ENCODE measurements around the gene TMEM225B.
"Not testable (repeated sequence)": the region's sequence is repeated elsewhere in the genome, so short reads cannot be mapped to it uniquely, and the experiment has no call there.

Gene TMEM225B

DNA sequence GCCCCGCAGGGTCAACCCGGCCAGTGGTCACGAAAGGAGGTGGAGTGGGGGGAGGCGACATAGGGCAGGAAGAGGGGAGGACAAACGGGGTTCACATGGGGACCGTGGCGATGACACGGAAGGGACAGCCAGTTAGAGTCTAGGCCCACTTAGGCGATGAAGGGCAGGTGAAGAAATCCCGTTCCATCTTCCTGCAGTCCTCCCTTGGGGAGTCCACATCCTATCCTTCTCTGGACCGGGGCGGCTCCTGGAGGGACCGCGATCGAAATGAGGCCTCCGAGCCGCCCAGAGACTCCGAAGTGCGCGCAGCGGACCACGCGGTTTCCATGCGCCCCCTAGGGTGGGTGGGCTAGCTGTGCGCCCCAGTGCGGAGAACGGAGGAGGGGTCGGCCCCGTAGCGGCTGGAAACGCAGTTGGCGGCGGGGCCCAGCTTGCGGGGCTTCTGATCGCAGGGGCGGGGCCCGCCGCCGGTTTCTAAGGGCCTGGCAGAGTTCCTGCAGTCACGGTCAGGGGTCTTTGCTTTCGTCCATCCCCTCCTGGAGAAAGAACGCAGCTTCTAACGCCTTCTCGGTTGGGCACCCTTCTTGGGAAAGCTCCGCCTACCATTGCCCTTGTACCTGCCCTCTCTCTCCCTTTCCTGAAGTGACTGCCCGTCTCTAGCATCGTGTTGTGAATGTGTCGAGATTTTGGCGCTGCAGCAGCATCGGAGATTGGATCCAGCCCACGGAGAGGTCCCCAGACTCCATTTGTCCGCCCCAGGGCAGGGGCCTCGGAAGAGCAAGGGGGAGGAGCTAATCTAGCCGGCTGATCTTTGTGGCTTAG, 17.9 kb upstream of the TMEM225B start:
- peak; percentile 94 for DNase-seq

DNA sequence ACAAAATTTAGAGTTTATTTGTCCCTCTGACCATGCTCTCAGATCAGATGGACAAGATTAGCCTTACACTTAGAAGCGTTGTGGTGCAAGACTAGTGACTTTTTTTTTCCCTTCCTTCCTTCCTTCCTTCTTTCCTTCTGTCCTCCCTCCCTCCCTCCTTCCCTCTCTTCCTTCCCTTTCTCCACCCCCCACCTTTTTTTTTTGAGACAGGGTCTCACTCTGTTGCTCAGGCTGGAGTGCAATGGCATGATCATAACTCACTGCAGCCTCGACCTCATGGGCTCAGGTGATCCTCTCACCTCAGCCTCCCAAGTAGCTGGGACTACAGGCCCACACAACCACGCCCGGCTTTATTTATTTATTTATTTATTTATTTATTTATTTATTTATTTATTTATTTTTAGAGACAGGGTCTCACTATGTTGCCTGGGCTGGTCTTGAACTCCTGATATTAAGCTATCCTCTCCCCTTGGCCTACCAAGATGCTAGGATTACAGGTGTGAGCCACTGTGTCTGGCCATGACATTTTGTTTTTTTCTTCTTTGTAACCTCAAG, 17.2 kb upstream of the TMEM225B start:
- not testable (repeated sequence) for DNase-seq

DNA sequence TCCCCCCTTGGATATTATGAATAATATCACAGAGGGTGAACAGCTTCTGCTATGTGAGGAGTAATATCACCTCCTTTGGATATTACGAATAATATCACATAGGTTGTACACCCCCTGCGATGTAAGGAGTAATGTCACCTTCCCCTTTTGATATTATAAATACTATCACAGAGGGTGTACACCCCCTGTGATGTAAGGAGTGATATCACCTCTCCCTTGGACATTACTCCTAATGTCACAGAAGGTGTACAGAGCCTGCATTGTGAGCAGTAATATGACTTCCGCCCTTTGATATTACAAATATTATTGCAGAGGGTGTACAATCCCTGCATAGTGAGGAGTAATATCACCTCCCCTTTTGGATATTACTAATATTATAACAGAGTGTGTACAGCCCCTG, 9.2 kb upstream of the TMEM225B start:
- no peak for DNase-seq

DNA sequence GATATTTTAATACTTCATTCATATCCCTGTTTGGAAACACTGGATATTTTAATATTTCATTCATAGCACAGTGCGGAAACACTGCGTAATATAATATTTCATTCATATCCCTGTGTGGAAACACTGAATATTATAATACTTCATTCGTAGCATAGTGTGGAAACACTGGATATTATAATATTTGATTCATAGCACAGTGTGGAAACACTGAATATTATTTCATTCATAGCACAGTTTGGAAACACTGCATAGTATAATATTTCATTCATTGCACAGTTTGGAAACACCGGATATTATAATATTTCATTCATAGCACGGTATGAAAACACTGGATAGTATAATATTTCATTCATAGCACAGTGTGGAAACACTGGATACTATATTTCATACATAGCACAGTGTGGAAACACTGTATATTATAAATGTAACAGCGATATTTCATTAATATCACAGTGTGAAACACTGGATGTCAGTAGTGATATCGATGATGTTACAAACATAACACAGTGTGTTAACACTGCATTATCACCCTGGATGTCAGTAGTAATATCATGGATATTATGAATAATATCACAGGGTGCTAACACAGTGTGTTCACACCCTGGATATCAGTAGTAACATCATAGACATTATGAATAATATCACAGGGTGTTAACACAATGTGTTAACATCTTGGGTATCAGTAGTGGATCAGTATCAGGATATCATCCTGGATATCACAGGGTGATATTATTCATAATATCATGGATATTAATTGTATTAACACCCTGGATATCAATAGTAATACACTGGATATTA, 2.9 kb upstream of the TMEM225B start:
- no peak for DNase-seq

- no peak for DNase-seq
Measured at GRCh38 chr7:99596408-99596955, 1.6 kb upstream of the TMEM225B start.

GRCh38 chr7:99599836-99600235, 1.8 kb downstream of the TMEM225B start:
- no peak for DNase-seq

DNA sequence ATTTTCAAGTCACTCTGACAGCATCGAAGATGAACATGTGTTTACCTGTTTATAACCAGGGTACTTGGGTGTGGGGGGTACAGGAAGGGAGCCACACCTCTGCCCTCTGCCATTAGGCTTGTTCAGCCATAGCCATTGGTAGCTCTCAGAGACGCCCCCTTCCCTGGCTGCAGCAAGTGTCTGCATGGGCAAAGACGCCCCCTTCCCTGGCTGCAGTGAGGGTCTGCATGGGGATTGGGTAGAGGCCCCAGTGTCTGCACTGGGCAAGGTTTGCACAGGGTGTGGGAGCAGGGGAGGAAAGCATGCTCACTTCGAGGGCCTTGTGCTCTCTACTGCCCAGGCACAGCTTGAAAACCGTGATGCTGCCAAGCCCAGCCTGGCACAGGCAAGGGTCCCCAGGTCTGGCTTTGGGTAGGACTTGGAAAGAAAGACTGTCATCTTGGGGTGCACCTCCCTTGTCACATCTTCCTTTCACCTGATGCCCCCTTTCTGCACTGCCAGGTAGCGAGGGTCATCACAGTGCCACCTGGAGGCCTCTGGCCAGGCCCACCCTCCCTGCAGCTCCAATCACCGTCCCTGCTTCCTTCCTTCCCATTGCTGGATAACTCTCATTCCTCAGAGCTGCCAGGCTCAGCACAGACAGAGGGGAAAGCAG, 3.7 kb downstream of the TMEM225B start:
- DNase-seq = no peak

GRCh38 chr7:99605527-99605926, 7.5 kb downstream of the TMEM225B start:
- no peak for DNase-seq

DNA sequence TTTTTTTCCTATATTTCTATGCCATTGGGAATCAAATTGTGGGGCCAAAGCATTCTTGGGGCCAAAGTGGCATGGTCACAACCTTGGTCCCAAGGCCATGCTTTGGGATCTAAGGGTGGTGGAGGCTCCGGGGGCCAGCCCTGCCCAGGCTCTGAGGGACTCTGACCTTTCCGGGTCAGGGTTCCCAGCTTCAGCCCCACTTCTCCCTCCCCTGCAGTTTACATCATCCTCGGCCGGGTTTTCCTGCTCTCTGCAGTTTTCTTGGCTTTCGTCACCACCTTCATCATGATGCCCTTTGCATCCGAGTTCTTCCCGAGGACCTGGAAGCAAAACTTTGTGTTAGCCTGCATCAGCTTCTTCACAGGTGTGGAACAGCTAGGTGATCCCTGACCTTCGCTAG, 8.5 kb downstream of the TMEM225B start:
- no peak for DNase-seq

- DNase-seq = no peak
Measured at GRCh38 chr7:99607548-99607947, 9.5 kb downstream of the TMEM225B start.

GRCh38 chr7:99614495-99614894, 16.4 kb downstream of the TMEM225B start:
- no peak for DNase-seq

DNA sequence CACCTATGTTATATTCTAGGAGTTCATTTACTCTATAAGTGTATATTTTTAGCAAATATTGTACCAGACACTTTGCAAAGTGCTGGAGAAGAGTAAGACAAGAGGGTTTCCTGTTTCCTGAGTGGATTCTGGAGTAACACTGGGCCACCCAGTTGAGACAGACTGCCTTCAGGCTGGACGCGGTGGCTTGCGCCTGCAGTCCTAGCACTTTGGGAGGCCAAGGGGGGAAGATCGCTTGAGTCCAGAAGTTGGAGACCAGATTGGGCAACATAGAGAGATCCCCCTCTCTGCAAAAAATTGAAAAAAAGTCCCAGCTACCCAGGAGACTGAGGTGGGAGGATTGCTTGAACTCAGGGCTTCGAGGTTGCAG, 17.9 kb downstream of the TMEM225B start:
- DNase-seq = no peak

GRCh38 chr7:99616359-99617191, 18.5 kb downstream of the TMEM225B start, which contains the start of gene ZSCAN25:
TSS of gene ZSCAN25 (plus strand) at chr7:99616946. CDS start at chr7:99619607, 2,661 bp downstream.
- peak; percentile 95 for DNase-seq

GRCh38 chr7:99617192-99617781, 19.2 kb downstream of the TMEM225B start:
- DNase-seq = no peak

DNA sequence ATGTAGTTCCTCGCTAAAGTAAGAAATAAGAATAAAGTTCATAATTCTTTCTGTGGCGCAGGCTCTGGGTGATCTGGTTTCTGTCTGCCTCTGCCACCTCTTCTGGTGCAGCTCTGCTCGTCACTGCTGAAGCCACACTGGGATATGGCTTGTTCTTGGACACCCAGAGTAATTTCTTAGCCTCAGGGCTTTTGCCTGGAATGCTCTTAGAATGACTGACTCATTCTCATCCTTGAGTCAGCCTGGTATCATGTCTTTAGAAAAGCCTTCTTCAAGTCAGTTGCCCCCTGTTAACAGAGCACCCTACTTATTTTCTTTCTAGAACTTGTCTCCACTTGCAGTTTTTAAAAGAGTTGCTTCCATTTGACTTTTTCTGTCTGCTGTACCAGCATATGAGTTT, 20.7 kb downstream of the TMEM225B start:
- DNase-seq = no peak

GRCh38 chr7:99619571-99620130, 21.6 kb downstream of the TMEM225B start:
- DNase-seq = no peak

DNA sequence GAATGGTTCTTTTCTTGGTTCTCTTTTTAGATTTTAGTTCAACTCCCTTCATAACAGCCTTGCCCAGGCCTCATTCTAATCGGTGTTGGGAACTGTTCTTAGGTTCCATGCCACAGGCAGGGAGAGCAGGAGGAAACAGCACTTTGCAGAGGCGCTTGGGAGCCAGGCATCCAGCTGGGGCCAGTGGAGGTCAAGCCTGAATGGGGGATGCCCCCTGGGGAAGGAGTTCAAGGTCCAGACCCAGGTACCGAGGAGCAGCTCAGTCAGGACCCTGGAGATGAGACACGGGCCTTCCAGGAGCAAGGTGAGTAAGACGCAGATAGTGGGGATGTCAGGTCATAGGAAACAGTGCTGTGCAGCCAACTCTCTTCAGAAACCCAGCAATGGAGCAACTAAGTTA, 23.2 kb downstream of the TMEM225B start:
- DNase-seq = no peak

- no peak for DNase-seq
Measured at GRCh38 chr7:99622596-99622995, 24.5 kb downstream of the TMEM225B start.

DNA sequence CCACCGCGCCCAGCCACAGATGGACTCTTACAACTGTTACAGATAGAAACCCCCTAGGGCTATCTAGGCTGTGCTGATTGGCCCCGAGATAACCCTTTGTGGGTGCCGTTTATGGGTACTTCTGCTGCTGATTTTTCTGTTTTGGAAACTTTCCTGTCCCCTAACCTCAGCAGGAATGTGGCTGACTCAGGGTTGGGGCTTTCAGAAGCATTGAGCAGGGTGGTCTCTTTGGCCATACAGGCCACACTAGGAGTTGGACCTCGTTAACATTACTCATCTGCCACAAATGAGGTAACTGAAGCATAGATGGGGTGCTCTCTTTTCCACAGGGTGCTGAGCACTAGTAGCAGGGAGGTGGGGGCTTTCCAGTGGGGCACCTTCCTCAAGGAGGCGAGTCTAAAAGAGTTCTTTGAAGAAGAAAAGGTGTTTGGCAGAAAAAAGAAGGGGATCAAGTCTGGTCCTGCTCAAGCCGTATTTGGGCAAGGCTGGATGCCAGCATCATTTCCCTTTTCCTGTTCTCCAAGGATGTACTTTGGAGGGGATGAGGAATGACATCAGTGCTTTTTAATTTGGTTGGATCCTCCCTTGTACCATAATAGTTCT, 25.1 kb downstream of the TMEM225B start:
- DNase-seq = no peak

GRCh38 chr7:99623702-99624447, 25.8 kb downstream of the TMEM225B start:
- DNase-seq = no peak
